Measurements from ENCODE around the gene RHOV.

Gene RHOV

DNA sequence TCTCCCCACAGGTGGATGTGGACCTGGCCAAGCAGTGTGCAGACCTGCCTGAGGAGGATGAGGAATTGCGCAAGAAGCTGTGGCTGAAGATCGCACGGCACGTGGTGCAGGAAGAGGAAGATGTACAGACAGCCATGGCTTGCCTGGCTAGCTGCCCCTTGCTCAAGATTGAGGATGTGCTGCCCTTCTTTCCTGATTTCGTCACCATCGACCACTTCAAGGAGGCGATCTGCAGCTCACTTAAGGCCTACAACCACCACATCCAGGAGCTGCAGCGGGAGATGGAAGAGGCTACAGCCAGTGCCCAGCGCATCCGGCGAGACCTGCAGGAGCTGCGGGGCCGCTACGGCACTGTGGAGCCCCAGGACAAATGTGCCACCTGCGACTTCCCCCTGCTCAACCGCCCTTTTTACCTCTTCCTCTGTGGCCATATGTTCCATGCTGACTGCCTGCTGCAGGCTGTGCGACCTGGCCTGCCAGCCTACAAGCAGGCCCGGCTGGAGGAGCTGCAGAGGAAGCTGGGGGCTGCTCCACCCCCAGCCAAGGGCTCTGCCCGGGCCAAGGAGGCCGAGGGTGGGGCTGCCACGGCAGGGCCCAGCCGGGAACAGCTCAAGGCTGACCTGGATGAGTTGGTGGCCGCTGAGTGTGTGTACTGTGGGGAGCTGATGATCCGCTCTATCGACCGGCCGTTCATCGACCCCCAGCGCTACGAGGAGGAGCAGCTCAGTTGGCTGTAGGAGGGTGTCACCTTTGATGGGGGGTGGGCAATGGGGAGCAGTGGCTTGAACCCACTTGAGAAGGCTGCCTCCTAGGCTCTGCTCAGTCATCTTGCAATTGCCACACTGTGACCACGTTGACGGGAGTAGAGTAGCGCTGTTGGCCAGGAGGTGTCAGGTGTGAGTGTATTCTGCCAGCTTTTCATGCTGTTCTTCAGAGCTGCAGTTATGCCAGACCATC, 28.8 kb upstream of the RHOV start:
- peak in 1 of 5 donors; percentile 31 for DNase-seq

DNA sequence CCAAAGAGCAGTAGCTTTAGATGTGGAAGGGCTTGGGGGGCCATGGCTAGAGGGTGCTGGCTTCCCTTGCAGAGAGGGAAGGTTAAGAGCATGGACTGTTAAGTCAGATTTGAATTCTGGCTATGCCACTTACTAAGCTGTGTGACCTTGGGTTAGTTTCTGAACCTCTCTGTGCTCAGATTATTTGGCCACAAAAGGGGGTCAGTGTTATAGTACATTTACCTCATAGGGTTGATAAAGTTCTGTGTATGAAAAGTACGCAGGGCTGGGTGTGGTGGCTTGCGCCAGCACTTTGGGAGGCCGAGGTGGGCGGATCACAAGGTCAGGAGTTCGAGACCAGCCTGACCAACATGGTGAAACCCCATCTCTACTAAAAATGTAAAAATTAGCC, 27.0 kb upstream of the RHOV start:
- no peak for DNase-seq

DNA sequence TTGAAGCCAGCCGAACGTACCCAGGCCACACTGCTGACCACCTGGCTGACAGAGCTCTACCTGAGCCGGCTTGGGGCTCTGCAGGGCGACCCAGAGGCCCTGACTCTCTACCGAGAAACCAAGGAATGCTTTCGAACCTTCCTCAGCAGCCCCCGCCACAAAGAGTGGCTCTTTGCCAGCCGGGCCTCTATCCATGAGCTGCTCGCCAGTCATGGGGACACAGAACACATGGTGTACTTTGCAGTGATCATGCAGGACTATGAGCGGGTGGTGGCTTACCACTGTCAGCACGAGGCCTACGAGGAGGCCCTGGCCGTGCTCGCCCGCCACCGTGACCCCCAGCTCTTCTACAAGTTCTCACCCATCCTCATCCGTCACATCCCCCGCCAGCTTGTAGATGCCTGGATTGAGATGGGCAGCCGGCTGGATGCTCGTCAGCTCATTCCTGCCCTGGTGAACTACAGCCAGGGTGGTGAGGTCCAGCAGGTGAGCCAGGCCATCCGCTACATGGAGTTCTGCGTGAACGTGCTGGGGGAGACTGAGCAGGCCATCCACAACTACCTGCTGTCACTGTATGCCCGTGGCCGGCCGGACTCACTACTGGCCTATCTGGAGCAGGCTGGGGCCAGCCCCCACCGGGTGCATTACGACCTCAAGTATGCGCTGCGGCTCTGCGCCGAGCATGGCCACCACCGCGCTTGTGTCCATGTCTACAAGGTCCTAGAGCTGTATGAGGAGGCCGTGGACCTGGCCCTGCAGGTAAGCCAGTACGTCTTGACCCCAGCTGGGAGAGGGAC, 26.4 kb upstream of the RHOV start:
- no peak for DNase-seq

DNA sequence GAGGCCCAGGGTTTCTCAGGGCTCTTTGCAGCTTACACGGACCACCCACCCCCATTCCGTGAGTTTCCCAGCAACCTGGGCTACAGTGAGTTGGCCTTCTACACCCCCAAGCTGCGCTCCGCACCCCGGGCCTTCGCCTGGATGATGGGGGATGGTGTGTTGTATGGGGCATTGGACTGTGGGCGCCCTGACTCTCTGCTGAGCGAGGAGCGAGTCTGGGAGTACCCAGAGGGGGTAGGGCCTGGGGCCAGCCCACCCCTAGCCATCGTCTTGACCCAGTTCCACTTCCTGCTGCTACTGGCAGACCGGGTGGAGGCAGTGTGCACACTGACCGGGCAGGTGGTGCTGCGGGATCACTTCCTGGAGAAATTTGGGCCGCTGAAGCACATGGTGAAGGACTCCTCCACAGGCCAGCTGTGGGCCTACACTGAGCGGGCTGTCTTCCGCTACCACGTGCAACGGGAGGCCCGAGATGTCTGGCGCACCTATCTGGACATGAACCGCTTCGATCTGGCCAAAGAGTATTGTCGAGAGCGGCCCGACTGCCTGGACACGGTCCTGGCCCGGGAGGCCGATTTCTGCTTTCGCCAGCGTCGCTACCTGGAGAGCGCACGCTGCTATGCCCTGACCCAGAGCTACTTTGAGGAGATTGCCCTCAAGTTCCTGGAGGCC, 25.6 kb upstream of the RHOV start:
- DNase-seq, result no peak

GRCh38 chr15:40894681-40895448, 20.8 kb upstream of the RHOV start:
- peak in 4 of 5 donors; percentile 42 to 64 (median 52) for DNase-seq

DNA sequence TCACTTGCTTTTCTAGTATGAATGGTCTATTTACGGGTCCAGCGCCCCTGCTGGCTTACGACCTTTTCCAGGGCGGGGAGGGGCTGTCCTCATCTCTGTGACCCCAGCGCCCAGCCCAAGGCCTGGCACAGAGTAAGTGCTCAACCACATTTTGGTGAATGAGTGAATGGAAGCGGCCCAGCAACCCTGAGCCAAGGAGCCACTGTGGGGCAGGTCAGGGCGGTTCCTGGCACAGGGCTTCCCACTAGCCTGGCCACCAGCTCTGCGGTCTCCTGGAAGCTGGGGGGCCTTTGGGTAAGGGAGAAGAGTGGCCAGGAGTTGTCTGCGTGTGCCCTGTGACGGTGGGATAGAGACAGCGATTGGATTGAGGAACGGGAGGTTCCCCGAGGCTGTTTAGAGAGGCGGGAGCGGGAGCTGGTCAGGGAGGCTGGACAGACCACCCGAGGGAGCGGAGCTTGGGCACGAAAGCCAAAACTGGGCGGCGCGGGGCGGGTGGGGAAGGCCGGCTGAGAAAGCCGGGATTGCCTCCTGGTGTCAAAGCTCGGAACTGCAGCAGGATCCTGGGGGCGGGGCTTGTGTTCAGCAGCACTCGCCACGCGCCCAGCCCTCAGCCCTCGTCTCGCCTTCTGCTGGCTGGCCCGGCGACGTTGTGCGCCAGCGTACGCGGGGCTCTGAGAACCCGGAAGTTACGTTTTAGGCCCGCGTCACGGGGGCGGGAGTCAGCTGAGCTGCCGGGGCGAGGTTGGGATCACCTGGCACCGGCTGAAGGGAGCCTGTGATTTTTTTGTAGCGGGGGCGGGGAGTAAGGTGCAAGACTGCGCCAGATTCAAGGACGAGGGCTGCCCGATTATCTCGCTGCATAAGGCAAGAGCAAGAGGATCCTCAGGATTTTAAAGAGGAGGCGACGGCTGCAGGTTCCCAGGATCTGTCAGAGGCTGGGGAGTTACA, 20.0 kb upstream of the RHOV start, which contains the start of gene VPS18:
Gene VPS18, plus strand, starts transcription at position 718 of the 948 bp plus-strand sequence. CDS start 319 bp downstream, outside the sequence.
- peak; percentile 97 to 98 (median 98) for DNase-seq

DNA sequence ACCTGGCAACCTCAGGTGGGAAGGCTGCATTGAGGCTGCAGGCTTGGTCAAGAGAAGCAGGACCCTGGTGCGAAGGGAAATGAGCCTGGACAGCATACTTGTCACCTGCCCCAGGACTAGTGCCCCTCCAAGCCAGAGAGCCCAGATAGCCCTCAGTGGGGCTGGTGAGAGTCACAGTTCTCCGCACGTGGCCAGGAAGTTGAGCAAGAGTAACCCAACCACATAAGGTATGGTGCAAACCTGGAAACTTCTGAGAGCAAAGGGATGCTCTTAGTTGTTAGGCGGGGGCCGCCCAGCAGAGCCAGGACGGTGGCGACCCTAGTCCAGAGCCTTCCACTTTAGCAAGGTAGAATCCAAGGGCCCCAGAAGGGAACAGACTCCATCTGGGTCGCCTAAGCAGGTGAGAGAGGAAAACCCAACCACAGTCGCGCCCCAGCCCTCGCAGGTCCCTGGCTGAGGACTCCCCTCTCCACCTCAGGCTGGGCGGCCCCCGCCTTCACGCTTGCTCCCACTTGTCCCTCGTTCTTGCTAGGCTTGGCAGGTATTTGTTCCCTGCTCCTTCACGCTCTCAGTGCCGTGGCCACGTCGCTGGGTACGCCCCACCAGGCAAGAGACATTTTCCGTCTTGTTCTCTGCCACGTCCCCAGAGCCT, 19.1 kb upstream of the RHOV start:
- DNase-seq, result no peak

GRCh38 chr15:40892447-40893012, 18.5 kb upstream of the RHOV start:
- no peak for DNase-seq

GRCh38 chr15:40891810-40892446, 17.9 kb upstream of the RHOV start:
- no peak for DNase-seq

DNA sequence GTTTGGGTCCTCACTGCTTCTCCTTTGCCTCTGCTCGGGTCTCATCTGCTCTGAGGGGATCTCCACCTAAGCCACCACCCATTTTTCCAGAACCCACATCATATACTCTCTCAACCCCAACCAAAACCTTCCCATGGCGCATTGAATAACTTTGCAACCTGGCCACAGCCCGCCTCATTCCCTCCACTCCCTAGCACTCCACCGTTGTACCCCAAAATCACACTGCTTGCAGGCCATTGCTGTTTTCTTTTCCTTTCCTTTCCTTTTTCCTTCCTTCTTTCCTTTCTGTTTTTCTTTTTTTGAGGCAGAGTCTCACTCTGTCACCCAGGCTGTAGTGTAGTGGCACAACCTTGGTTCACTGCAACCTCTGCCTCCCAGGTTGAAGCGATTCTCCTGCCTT, 17.1 kb upstream of the RHOV start:
- no peak for DNase-seq

- no peak for DNase-seq
Observed at GRCh38 chr15:40889112-40889511, 15.1 kb upstream of the RHOV start.

GRCh38 chr15:40886586-40886985, 12.6 kb upstream of the RHOV start:
- DNase-seq, result no peak

DNA sequence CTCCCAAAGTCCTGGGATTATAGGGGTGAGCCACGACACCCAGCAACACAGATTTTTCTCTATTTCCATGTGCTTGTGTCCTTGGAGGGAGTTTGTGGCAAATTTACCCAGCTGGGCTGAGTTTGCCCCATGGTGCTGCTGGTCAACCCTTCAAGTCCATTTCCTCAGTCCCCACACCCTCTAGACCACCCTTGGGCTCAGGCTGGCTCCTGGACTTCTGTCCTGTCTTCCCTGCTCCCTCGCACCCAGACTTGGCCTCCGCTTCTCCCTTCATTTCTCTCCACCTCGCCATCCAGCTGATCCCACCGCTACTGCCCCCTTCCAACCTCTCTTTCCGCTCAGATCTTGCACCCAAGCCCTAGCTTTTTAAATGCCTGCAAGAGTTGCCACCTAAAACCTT, 7.3 kb upstream of the RHOV start:
- no peak for DNase-seq

- no peak for DNase-seq
Observed at GRCh38 chr15:40879609-40880008, 5.6 kb upstream of the RHOV start.

DNA sequence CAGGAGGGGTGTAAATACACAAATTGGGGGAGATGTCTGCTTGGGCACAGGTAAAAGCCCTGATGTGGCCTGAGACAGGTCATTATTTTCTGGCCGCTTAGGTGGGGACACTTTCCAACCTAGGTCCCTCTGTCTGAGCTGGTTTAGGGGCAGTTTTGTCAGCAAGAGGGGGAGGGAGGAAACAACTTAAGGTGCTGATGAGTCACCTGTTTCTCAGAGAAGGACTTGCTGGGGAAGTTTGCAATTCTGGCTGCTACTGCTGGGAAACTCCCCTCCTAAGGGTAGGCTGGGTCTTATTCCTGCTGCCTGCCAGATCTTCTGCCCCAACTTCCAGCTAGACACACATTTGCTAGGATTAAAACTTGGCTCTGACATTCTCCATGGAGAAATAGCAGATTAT, 4.8 kb upstream of the RHOV start:
- peak in 1 of 5 donors; percentile 38 for DNase-seq

- no peak for DNase-seq
Observed at GRCh38 chr15:40877694-40878093, 3.7 kb upstream of the RHOV start.

- DNase-seq, result no peak
Observed at GRCh38 chr15:40875991-40876730, 2.1 kb upstream of the RHOV start.

DNA sequence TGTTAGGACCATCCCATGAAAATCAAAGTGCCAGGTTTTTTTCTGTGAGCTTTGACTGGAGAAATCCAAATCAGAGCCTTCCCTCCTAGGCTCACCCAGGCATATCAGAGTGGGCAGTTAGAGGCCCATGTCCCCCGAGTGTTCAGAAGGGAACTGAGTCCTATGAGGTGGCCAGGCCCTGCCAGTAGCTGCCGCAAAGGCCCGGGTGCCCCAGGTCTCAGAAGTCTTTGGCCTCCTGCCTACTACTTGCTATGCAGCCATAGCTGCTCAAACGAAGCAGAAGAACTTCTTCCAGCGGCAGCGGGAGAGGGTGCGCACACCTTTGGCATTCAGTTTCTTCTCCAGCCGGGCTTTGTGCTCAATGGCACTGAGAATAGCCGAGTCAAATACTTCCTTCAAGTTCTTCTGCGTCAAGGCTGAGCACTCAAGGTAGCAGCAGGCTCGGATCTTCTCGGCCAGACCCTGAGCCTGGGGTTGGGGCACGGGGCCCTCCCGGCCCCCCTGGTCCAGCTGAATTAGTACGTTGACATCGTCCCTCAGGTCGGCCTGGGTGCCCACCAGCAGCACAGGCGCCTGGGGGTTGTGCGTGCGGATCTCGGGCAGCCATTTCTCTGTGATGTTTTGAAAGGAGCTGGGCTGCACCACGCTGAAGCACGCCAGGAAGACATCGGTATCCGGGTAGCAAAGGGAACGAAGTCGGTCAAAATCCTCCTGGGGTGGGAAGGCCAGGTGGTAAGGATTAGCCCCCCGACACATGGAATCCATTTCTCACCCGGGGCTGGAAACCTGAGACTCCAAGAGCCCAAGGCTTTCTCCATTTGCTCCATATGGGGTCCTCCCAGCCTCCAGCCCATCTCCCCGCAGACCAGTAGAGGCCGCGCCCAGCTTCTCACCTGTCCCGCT, 992 bp downstream of the RHOV start:
- no peak for DNase-seq

Data from T-helper 1 cell (primary cell).